ENCODE results near the gene OR9Q2. TPM values are rescaled to one million over a fixed set of nuclear protein-coding genes. Genes with fewer than 3 reads are reported as not detected.
"Not testable (repeated sequence)": the region's sequence is repeated elsewhere in the genome, so short reads cannot be mapped to it uniquely, and the experiment has no call there.

OR9Q2 gene
- not detected for polyA plus RNA-seq (ENCODE audit: insufficient read length in 4 of 4)

- no peak for DNase-seq (ENCODE audit: low read depth in 4 of 4, low spot score in 2 of 4)
Observed at GRCh38 chr11:58188770-58189169, at the start of gene OR9Q2. Gene OR9Q2, plus strand, starts transcription at chr11:58189070. Its CDS starts 1,421 bp downstream, at chr11:58190491.

GRCh38 chr11:58142761-58143160 lies 46.1 kb upstream of the OR9Q2 start:
- DNase-seq (ENCODE audit: low read depth in 4 of 4, low spot score in 2 of 4), result no peak

GRCh38 chr11:58152781-58153180 lies 36.1 kb upstream of the OR9Q2 start:
- DNase-seq (ENCODE audit: low read depth in 4 of 4, low spot score in 2 of 4), result no peak

- no peak for DNase-seq (ENCODE audit: low read depth in 4 of 4, low spot score in 2 of 4)
Observed at GRCh38 chr11:58164389-58164788, 24.5 kb upstream of the OR9Q2 start.

GRCh38 chr11:58164990-58165389 lies 23.9 kb upstream of the OR9Q2 start:
- no peak for DNase-seq (ENCODE audit: low read depth in 4 of 4, low spot score in 2 of 4)

- no peak for DNase-seq (ENCODE audit: low read depth in 4 of 4, low spot score in 2 of 4)
Observed at GRCh38 chr11:58165504-58166106, 23.3 kb upstream of the OR9Q2 start.

GRCh38 chr11:58177409-58178054 lies 11.3 kb upstream of the OR9Q2 start:
- DNase-seq (ENCODE audit: low read depth in 4 of 4, low spot score in 2 of 4), result no peak

- DNase-seq (ENCODE audit: low read depth in 4 of 4, low spot score in 2 of 4), result no peak
Observed at GRCh38 chr11:58178444-58178843, 10.4 kb upstream of the OR9Q2 start.

- no peak for DNase-seq (ENCODE audit: low read depth in 4 of 4, low spot score in 2 of 4)
Observed at GRCh38 chr11:58179648-58180047, 9.2 kb upstream of the OR9Q2 start.

GRCh38 chr11:58186938-58187337 lies 1.9 kb upstream of the OR9Q2 start:
- DNase-seq (ENCODE audit: low read depth in 4 of 4, low spot score in 2 of 4), result no peak

- no peak for DNase-seq (ENCODE audit: low read depth in 4 of 4, low spot score in 2 of 4)
Observed at GRCh38 chr11:58192229-58192628, 3.4 kb downstream of the OR9Q2 start.

- DNase-seq (ENCODE audit: low read depth in 4 of 4, low spot score in 2 of 4), result no peak
Observed at GRCh38 chr11:58193391-58193790, 4.5 kb downstream of the OR9Q2 start.

- no peak for DNase-seq (ENCODE audit: low read depth in 4 of 4, low spot score in 2 of 4)
Observed at GRCh38 chr11:58195939-58196338, 7.1 kb downstream of the OR9Q2 start.

GRCh38 chr11:58199271-58199670 lies 10.4 kb downstream of the OR9Q2 start:
- no peak for DNase-seq (ENCODE audit: low read depth in 4 of 4, low spot score in 2 of 4)

GRCh38 chr11:58204042-58204441 lies 15.2 kb downstream of the OR9Q2 start, which contains the start of gene OR1S2:
Gene OR1S2, minus strand, starts transcription at chr11:58204142. Its CDS starts 0 bp downstream, at chr11:58204142.
- DNase-seq (ENCODE audit: low read depth in 4 of 4, low spot score in 2 of 4), result no peak

GRCh38 chr11:58212420-58212819 lies 23.6 kb downstream of the OR9Q2 start, which contains the start of gene OR1S1:
Gene OR1S1, plus strand, starts transcription at chr11:58212720.
- DNase-seq (ENCODE audit: low read depth in 4 of 4, low spot score in 2 of 4), result not testable (repeated sequence)

GRCh38 chr11:58216476-58216875 lies 27.6 kb downstream of the OR9Q2 start:
- no peak for DNase-seq (ENCODE audit: low read depth in 4 of 4, low spot score in 2 of 4)

GRCh38 chr11:58222721-58223120 lies 33.9 kb downstream of the OR9Q2 start:
- DNase-seq (ENCODE audit: low read depth in 4 of 4, low spot score in 2 of 4), result no peak

- DNase-seq (ENCODE audit: low read depth in 4 of 4, low spot score in 2 of 4), result no peak
Observed at GRCh38 chr11:58227956-58228615, 39.2 kb downstream of the OR9Q2 start.
